DND-41 (cell line): Measurements from ENCODE around the gene MPV17L2.

ENCODE experiments used
- ATAC-seq: fragments of 200-7000 bp; cut with Tn5 transposase; 3 replicates; pipeline ENCODE4 v1.9.1; 2021; ENCODE audit warnings: low read depth; ENCODE audit not compliant: insufficient read depth
- DNase-seq: peaks from one replicate; pipeline ENCODE4 v3.0.0-alpha.2; 2020
- H2AFZ ChIP-seq: 2 replicates; pipeline ENCODE4 v1.6.0; 2012; ENCODE audit warnings: low read depth, low read length
- H3K27ac ChIP-seq: 2 replicates; pipeline ENCODE4 v1.5.1; 2012; ENCODE audit warnings: low read length, inconsistent platforms
- H3K27me3 ChIP-seq: fragments of 200-600 bp; sonication (generic); 2 replicates; pipeline ENCODE4 v1.6.0; 2012; ENCODE audit warnings: low read length, mild to moderate bottlenecking, inconsistent platforms; ENCODE audit not compliant: insufficient read depth, poor library complexity
- H3K36me3 ChIP-seq: 2 replicates; pipeline ENCODE4 v1.5.1; 2012; ENCODE audit warnings: low read length, inconsistent platforms; ENCODE audit not compliant: insufficient read depth
- H3K4me1 ChIP-seq: 2 replicates; pipeline ENCODE4 v1.5.1; 2012; ENCODE audit warnings: mild to moderate bottlenecking, low read length; ENCODE audit not compliant: insufficient read depth
- H3K4me2 ChIP-seq: 2 replicates; pipeline ENCODE4 v1.6.0; 2012; ENCODE audit warnings: mild to moderate bottlenecking, moderate library complexity, low read length, inconsistent platforms; ENCODE audit not compliant: insufficient read depth
- H3K4me3 ChIP-seq, 2 experiments: fragments of 200-600 bp in 1 of 2; shearing (Covaris generic) in 1 of 2; 2 replicates each; pipeline ENCODE4 v1.5.1; 2012 to 2016; ENCODE audit warnings: inconsistent platforms in 2 of 2, low read length in 2 of 2, mild to moderate bottlenecking in 2 of 2, low read depth in 1 of 2, moderate library complexity in 1 of 2
- H3K79me2 ChIP-seq: 2 replicates; pipeline ENCODE4 v1.6.0; 2012; ENCODE audit warnings: low read length, inconsistent platforms; ENCODE audit not compliant: insufficient read depth
- H3K9ac ChIP-seq: 2 replicates; pipeline ENCODE4 v1.6.0; 2012; ENCODE audit warnings: low read depth, mild to moderate bottlenecking, inconsistent platforms, low read length, moderate library complexity
- H3K9me3 ChIP-seq: 2 replicates; pipeline ENCODE4 v1.5.1; 2012; ENCODE audit warnings: low read length, moderate library complexity, mild to moderate bottlenecking, inconsistent platforms; ENCODE audit not compliant: insufficient read depth, severe bottlenecking
- H4K20me1 ChIP-seq: 2 replicates; pipeline ENCODE4 v1.6.0; 2012; ENCODE audit warnings: low read length; ENCODE audit not compliant: insufficient read depth
- CTCF ChIP-seq: IDR thresholded peaks from 2 replicates; pipeline ENCODE4 v1.5.1; 2012; ENCODE audit warnings: borderline replicate concordance, low read length, moderate library complexity, mild to moderate bottlenecking; ENCODE audit not compliant: poor library complexity, severe bottlenecking; ENCODE audit errors: extremely low read depth
- EZH2 ChIP-seq: IDR thresholded peaks from 3 replicates; pipeline ENCODE4 v1.6.1; 2012; ENCODE audit warnings: borderline replicate concordance, low read depth, mild to moderate bottlenecking, moderate library complexity, low read length, inconsistent platforms; ENCODE audit not compliant: severe bottlenecking

Gene MPV17L2

GRCh38 chr19:18202778-18203407 is 9.9 kb downstream of the MPV17L2 start:
- DNase-seq, result no peak
- Histone ChIP-seq H3K9ac (peak overlapping the region; percentile 58), H3K4me1 (peaks cover 29% of the 10 kb centered on the region), H3K36me3 (peaks cover 11% of the 10 kb centered on the region; the same call in 1 of the 2 replicates), H3K4me3 (peak overlapping the region; percentile 26 to 80; a peak in 3 of 4 replicates), H3K9me3 (no peaks in the 10 kb centered on the region), H3K27ac (no peak overlapping the region; the same call in 1 of the 2 replicates), H3K27me3 (no peaks in the 10 kb centered on the region), H4K20me1 (peaks cover 11% of the 10 kb centered on the region; the same call in 1 of the 2 replicates), H3K79me2 (0 out of 2 replicates have a peak, but pooled peaks cover 4% of the 10 kb centered on the region), H2AFZ (peak overlapping the region; percentile 84), H3K4me2 (peak overlapping the region; percentile 95)
- no peak for ATAC-seq
- TF ChIP-seq EZH2, result no peak
- peak; percentile 45 for TF ChIP-seq CTCF

- Histone ChIP-seq H3K4me2 (peak overlapping the region; percentile 95), H2AFZ (peak overlapping the region; percentile 84), H3K36me3 (peaks cover 6% of the 10 kb centered on the region; the same call in 1 of the 2 replicates), H3K4me3 (peak overlapping the region; percentile 26 to 80; a peak in 3 of 4 replicates), H3K79me2 (0 out of 2 replicates have a peak, but pooled peaks cover 4% of the 10 kb centered on the region), H3K27me3 (no peaks in the 10 kb centered on the region), H3K9ac (peak overlapping the region; percentile 58), H4K20me1 (peaks cover 11% of the 10 kb centered on the region; the same call in 1 of the 2 replicates), H3K27ac (peak overlapping the region; percentile 52), H3K4me1 (peaks cover 29% of the 10 kb centered on the region), H3K9me3 (no peaks in the 10 kb centered on the region)
- peak; percentile 67 for DNase-seq
- peak; percentile 28 for ATAC-seq
- TF ChIP-seq EZH2 (no peak), CTCF (no peak)
Observed at GRCh38 chr19:18203408-18203862, 10.4 kb downstream of the MPV17L2 start.

GRCh38 chr19:18203863-18204393 is 10.9 kb downstream of the MPV17L2 start, which contains the start of gene RAB3A:
TSS of gene RAB3A (minus strand) at chr19:18204042. CDS start at chr19:18202740, 1,302 bp downstream.
- TF ChIP-seq CTCF (peak; percentile 7), EZH2 (no peak)
- Histone ChIP-seq H3K79me2 (0 out of 2 replicates have a peak, but pooled peaks cover 4% of the 10 kb centered on the region), H3K4me1 (peaks cover 29% of the 10 kb centered on the region), H3K36me3 (0 out of 2 replicates have a peak, but pooled peaks cover 4% of the 10 kb centered on the region), H3K9me3 (no peaks in the 10 kb centered on the region), H3K9ac (peak within 1 kb of the TSS; percentile 58), H3K4me3 (peak within 1 kb of the TSS; percentile 26 to 80), H3K4me2 (peak within 1 kb of the TSS; percentile 95), H4K20me1 (peaks cover 11% of the 10 kb centered on the region; the same call in 1 of the 2 replicates), H2AFZ (peak within 1 kb of the TSS; percentile 84), H3K27ac (peak within 1 kb of the TSS; percentile 74), H3K27me3 (no peaks in the 10 kb centered on the region)
- DNase-seq (peak; percentile 100), ATAC-seq (peak; percentile 91)
